ENCODE data around the gene ME1. TPM values are rescaled to one million over a fixed set of nuclear protein-coding genes. Genes with fewer than 3 reads are reported as not detected.

The ME1 gene
- total RNA-seq = 10 to 100 TPM in 3 of 4 donors, 1 to 10 TPM in 1; 7.8 to 17.6 (median 14.9) TPM

DNA sequence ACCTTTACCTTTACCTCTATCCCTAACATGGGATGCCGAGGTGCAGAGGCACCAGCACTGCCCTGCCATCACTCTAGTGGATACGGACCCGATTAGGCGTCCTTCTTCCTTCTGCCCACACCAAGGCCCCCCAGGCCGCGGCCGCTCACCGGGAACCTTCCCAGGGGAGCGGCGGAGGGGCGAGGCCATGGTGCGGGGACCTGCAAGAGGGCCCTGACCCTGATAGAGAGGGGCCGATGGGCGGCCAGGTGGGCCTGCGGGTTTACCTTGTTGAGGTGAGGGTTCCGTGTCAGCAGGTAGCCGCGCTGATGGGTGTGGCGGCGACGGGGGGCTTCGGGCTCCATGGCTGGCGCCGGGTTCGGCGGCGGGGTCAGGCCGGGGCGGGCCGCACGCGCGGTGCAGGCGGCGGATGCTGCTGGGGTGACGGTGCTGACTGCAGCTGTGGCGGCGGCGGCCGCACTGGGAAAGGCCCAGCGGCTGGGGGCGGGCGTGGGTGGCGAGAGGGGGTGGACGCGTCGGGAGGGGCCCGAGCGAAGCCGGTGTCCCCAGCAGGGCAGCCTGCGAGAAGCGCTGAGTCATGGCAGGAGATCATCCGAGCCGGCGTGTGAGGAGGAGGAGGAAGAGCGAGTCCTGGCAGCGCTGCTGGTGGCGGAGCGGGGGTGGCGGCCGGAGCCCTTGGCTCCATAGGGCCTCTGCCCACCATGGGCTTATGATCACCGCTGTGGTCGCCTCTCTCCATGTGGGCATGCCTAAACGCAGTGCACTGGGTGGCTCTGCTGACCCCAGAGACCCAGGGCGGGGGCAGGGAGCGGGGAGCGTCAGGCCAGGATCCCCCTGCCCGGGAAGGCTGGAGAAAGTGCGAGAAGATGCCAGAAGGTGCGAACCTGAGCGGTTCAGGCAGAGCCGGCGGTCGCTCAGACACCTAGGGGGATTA, at the start of gene ME1:
TSS of gene ME1 (minus strand) at position 441 of the 934 bp plus-strand sequence. CDS start at position 344, 97 bp downstream.
- Histone ChIP-seq H3K4me1 (peaks cover 0 to 28% (median 3%) of the 10 kb centered on the region in 4 donors), H3K27me3 (no peaks in the 10 kb centered on the region), H3K36me3 (no peaks in the 10 kb centered on the region), H3K27ac (peak within 1 kb of the TSS; percentile 32 to 87 (median 73)), H3K9me3 (no peaks in the 10 kb centered on the region), H3K4me3 (peak within 1 kb of the TSS; percentile 50 to 60 (median 56))
- DNase-seq (ENCODE audit: low spot score in 2 of 2) = peak; percentile 41 to 51
- 13 to 20% methylated on average over 35 to 60 of the region's 74 CpGs for WGBS, 2 donors
- no peak for TF ChIP-seq EP300 (IDR thresholded peaks at IDR 0.05)
- peak in 1 of 2 donors; percentile 16 for TF ChIP-seq POLR2A (IDR thresholded peaks at IDR 0.05)
- TF ChIP-seq, protein P1, sequence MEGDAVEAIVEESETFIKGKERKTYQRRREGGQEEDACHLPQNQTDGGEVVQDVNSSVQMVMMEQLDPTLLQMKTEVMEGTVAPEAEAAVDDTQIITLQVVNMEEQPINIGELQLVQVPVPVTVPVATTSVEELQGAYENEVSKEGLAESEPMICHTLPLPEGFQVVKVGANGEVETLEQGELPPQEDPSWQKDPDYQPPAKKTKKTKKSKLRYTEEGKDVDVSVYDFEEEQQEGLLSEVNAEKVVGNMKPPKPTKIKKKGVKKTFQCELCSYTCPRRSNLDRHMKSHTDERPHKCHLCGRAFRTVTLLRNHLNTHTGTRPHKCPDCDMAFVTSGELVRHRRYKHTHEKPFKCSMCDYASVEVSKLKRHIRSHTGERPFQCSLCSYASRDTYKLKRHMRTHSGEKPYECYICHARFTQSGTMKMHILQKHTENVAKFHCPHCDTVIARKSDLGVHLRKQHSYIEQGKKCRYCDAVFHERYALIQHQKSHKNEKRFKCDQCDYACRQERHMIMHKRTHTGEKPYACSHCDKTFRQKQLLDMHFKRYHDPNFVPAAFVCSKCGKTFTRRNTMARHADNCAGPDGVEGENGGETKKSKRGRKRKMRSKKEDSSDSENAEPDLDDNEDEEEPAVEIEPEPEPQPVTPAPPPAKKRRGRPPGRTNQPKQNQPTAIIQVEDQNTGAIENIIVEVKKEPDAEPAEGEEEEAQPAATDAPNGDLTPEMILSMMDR (IDR thresholded peaks at IDR 0.05) = no peak

DNA sequence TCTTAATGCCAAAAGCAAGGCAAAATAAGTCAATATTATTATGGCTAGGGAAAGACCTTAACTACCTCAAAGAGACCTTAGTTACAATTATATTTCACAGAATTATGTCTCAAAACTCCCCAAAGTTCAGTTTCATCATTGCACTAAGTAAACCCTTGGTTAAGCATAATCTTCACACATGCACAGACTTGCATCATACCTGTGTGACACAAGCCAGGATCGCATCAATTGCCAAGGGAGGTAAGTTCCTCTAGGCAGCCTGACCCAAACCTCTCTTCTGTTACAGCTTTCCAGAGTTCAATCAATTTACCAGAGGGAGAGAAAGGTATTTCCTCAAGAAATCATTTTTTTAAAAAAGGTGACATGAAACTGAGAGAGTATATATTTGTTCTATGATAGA, 49.6 kb upstream of the ME1 start:
- Histone ChIP-seq H3K9me3 (no peaks in the 10 kb centered on the region), H3K36me3 (no peaks in the 10 kb centered on the region), H3K27ac (no peak overlapping the region), H3K4me3 (no peak overlapping the region), H3K4me1 (no peaks in the 10 kb centered on the region), H3K27me3 (no peaks in the 10 kb centered on the region)
- TF ChIP-seq EP300 (IDR thresholded peaks at IDR 0.05) (no peak), POLR2A (IDR thresholded peaks at IDR 0.05) (no peak)
- DNase-seq (ENCODE audit: low spot score in 2 of 2) = no peak
- 88 to 91% methylated on average over 1 of the region's 1 CpG for WGBS, 2 donors

DNA sequence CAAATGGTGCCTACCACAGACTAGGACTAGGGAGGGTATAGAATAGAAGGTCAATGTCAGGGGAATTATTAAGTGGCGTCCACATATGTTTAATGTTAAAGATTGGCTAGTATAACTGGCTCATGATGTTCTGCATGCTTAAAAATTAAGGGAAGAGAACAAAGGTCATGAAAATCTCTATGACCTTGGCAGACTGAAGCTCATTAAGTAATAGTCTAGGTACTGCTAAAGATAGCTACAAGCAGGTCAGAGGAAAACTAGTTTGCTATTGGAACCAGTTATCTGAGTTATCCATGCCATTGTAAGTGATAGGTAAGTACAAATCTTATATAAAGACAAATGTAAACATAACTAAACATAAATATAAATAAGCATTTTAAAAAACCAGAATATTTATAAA, 48.5 kb upstream of the ME1 start:
- no peak for DNase-seq (ENCODE audit: low spot score in 2 of 2)
- no peak for TF ChIP-seq POLR2A (IDR thresholded peaks at IDR 0.05)
- TF ChIP-seq, protein P1 (IDR thresholded peaks at IDR 0.05) = no peak
- TF ChIP-seq EP300 (IDR thresholded peaks at IDR 0.05) = no peak
- H3K4me3 ChIP-seq = no peak overlapping the region

DNA sequence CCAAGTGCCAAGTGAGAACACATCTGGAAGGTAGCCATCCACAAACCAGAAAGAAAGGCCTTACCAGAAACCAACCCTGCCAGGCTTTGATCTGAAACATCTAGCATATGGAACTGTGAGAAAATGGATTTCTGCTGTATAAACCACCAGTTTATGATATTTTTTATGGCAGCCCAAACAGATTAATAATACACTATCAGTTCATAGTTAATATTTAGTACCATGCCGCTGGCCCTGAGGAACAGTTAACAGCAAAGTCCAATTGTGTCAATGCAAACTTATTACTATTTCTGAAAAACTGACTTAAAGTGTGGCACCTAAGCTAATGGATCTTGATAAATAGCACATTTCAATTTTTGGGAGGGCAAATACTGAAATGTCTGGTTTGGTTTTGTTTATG, 46.1 kb upstream of the ME1 start:
- H3K4me3 ChIP-seq = no peak overlapping the region
- DNase-seq (ENCODE audit: low spot score in 2 of 2) = no peak
- no peaks in the 10 kb centered on the region for H3K9me3 ChIP-seq
- no peaks in the 10 kb centered on the region for H3K4me1 ChIP-seq
- no peak overlapping the region for H3K27ac ChIP-seq
- TF ChIP-seq POLR2A (IDR thresholded peaks at IDR 0.05) = no peak
- H3K36me3 ChIP-seq = no peaks in the 10 kb centered on the region
- no peaks in the 10 kb centered on the region for H3K27me3 ChIP-seq
- WGBS, 2 donors = 97 to 100% methylated on average over 1 of the region's 1 CpG

More for the DNA sequence above, 48.5 kb upstream of the ME1 start:
- no peaks in the 10 kb centered on the region for H3K36me3 ChIP-seq
- WGBS, 2 donors = 62 to 74% methylated on average over 1 of the region's 1 CpG
- H3K27me3 ChIP-seq = no peaks in the 10 kb centered on the region
- no peak overlapping the region for H3K27ac ChIP-seq
- H3K9me3 ChIP-seq = no peaks in the 10 kb centered on the region
- H3K4me1 ChIP-seq = no peaks in the 10 kb centered on the region

DNA sequence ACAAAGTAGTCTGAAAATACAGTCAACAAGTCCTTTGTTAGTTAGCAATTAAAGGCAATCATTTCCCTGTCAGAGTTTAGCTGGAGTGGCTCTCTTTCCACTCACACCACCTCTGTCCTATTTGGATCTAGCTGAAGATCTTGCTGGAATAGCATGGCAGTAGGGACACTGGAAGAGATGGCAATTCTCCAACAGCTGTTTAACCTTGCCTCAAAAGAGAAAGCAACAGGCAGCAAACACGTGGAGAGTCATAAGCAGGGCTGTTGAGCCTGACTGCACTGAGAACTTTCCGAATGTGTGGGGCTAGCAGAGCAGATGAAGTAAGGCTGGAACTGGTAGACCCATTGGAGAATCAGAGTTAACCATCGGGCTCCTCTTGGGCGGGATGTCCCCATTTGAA, 43.5 kb upstream of the ME1 start:
- Histone ChIP-seq H3K4me1 (no peaks in the 10 kb centered on the region), H3K27me3 (no peaks in the 10 kb centered on the region), H3K27ac (no peak overlapping the region), H3K4me3 (no peak overlapping the region), H3K9me3 (no peaks in the 10 kb centered on the region), H3K36me3 (no peaks in the 10 kb centered on the region)
- TF ChIP-seq POLR2A (IDR thresholded peaks at IDR 0.05) (no peak), EP300 (IDR thresholded peaks at IDR 0.05) (no peak)
- TF ChIP-seq, protein P1 (IDR thresholded peaks at IDR 0.05) = no peak
- 44 to 66% methylated on average over 4 of the region's 4 CpGs for WGBS, 2 donors
- no peak for DNase-seq (ENCODE audit: low spot score in 2 of 2)

DNA sequence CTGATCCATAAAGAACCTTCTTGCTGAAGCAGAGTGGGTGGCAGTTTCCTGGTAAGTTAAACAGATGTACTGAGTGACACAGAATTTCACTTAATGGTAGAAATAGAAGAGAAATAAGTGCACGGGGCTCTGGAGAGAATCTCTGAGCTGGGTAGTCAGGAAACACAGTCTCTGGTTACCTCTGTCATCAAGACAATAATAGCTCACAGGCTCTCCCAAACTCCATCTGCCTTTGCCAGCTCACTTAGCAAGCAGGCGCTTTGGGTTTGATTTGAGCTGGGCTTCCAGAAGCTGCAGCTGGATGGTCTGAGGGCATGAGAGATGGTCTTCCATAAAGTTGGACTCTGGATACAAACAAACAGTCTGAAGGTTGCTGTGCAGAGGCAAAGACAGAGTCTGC, 41.9 kb upstream of the ME1 start:
- Histone ChIP-seq H3K27ac (no peak overlapping the region), H3K4me3 (no peak overlapping the region), H3K9me3 (no peaks in the 10 kb centered on the region), H3K36me3 (no peaks in the 10 kb centered on the region), H3K27me3 (no peaks in the 10 kb centered on the region), H3K4me1 (no peaks in the 10 kb centered on the region)
- TF ChIP-seq EP300 (IDR thresholded peaks at IDR 0.05) = no peak
- no peak for TF ChIP-seq POLR2A (IDR thresholded peaks at IDR 0.05)
- TF ChIP-seq, protein P1 (IDR thresholded peaks at IDR 0.05) = no peak
- WGBS, 2 donors = 83 to 87% methylated on average over 2 of the region's 2 CpGs
- no peak for DNase-seq (ENCODE audit: low spot score in 2 of 2)
